GM12878 (cell line): ENCODE results near the gene PLEKHG1.

Experiments
- BACH1 ChIP-seq: fragments of 450-650 bp; IDR thresholded peaks from 2 replicates; pipeline ENCODE4 v1.6.1; 2017; ENCODE audit warnings: mild to moderate bottlenecking, borderline replicate concordance
- CBFB ChIP-seq: IDR thresholded peaks from 2 replicates; pipeline ENCODE4 v1.6.1; 2016; ENCODE audit warnings: antibody characterized with exemption, low read depth
- GABPA ChIP-seq: IDR thresholded peaks from 2 replicates; pipeline ENCODE4 v1.6.1; 2014; ENCODE audit warnings: antibody characterized with exemption, low read depth, mild to moderate bottlenecking, inconsistent platforms
- NR2F1 ChIP-seq: fragments of 450-650 bp; conservative IDR thresholded peaks from 2 replicates; pipeline ENCODE4 v1.6.1; 2017; ENCODE audit warnings: mild to moderate bottlenecking
- PAX5 ChIP-seq: IDR thresholded peaks from 2 replicates; pipeline ENCODE4 v1.6.1; 2011; ENCODE audit warnings: low read depth, low read length, borderline replicate concordance
- POLR2A ChIP-seq: IDR thresholded peaks from 2 replicates; pipeline ENCODE4 v1.6.1; 2011; ENCODE audit warnings: low read depth, mild to moderate bottlenecking, low read length
- POLR2AphosphoS5 ChIP-seq: IDR thresholded peaks from 2 replicates; pipeline ENCODE4 v1.6.1; 2011; ENCODE audit warnings: mild to moderate bottlenecking, low read length, inconsistent platforms
- RAD21 ChIP-seq: IDR thresholded peaks from 2 replicates; pipeline ENCODE4 v1.6.1; 2011; ENCODE audit warnings: mild to moderate bottlenecking, low read depth, low read length, moderate library complexity; ENCODE audit not compliant: insufficient read depth
- TAF1 ChIP-seq: IDR thresholded peaks from 2 replicates; pipeline ENCODE4 v1.6.1; 2011; ENCODE audit warnings: mild to moderate bottlenecking, low read depth, low read length, borderline replicate concordance
- TCF12 ChIP-seq: IDR thresholded peaks from 2 replicates; pipeline ENCODE4 v1.6.1; 2011; ENCODE audit warnings: low read depth, mild to moderate bottlenecking, low read length
- TF ChIP-seq, protein P1 (sequence below): fragments of 450-650 bp; IDR thresholded peaks from 2 replicates; pipeline ENCODE4 v1.6.1; 2017; ENCODE audit warnings: mild to moderate bottlenecking

DNA sequence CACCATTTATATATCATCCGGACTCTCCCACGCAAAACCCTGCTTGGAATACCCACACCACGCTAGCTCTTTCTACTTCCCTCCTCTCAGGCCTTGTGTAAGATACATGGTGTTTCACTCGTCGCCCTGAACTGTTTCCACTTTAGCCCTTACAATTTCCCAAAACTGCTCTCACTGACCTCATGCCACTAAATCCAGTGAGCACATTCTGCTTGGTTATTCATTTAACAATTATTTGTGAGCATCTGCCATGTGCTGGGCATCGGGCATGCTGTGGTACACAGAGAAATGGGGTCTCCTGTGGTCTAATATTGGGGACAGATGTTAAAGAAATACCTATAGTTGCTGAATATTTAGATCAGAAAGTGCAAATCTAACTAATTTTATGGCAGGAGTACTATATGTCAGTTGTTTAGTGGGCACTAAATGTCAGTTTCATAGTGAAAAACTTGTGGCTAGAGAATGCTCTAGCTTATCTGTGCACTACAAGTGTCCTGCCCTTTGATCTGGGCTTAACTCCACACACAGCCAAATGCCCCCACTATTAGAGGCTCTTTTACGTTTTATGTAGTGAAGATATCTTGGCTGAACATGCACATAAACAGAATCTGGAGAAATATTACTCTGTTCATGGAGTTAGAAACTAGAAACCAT is 41.0 kb downstream of the PLEKHG1 start:
- TF ChIP-seq TCF12 (no peak), POLR2A (no peak), PAX5 (no peak), BACH1 (no peak), TAF1 (no peak), RAD21 (no peak), POLR2AphosphoS5 (no peak), GABPA (no peak), NR2F1 (no peak), CBFB (no peak)
- TF ChIP-seq, protein P1, sequence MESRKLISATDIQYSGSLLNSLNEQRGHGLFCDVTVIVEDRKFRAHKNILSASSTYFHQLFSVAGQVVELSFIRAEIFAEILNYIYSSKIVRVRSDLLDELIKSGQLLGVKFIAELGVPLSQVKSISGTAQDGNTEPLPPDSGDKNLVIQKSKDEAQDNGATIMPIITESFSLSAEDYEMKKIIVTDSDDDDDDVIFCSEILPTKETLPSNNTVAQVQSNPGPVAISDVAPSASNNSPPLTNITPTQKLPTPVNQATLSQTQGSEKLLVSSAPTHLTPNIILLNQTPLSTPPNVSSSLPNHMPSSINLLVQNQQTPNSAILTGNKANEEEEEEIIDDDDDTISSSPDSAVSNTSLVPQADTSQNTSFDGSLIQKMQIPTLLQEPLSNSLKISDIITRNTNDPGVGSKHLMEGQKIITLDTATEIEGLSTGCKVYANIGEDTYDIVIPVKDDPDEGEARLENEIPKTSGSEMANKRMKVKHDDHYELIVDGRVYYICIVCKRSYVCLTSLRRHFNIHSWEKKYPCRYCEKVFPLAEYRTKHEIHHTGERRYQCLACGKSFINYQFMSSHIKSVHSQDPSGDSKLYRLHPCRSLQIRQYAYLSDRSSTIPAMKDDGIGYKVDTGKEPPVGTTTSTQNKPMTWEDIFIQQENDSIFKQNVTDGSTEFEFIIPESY: no peak
